Mucosa of descending colon (tissue), 3 donors: Measurements from ENCODE around the gene ZNF618. TPM values are rescaled to one million over a fixed set of nuclear protein-coding genes. Genes with fewer than 3 reads are reported as not detected.

Source experiments
- ATAC-seq: fragments of 200-7000 bp; cut with Tn5 transposase; one replicate; pipeline ENCODE4 v1.9.1; 2020; ENCODE audit warnings: mild to moderate bottlenecking, moderate library complexity
- DNase-seq, 3 donors: peaks; one replicate each; pipeline ENCODE4 v3.0.0-alpha.2; 2020
- H3K36me3 ChIP-seq: fragments of 200-600 bp; one replicate; pipeline ENCODE4 v1.8.0; 2021; ENCODE audit warnings: low read depth, mild to moderate bottlenecking
- H3K4me1 ChIP-seq: fragments of 200-600 bp; one replicate; pipeline ENCODE4 v1.8.0; 2021; ENCODE audit warnings: low read depth, mild to moderate bottlenecking
- H3K4me3 ChIP-seq: fragments of 200-600 bp; one replicate; pipeline ENCODE4 v1.8.0; 2021; ENCODE audit warnings: mild to moderate bottlenecking
- H3K9me3 ChIP-seq: fragments of 200-600 bp; one replicate; pipeline ENCODE4 v1.8.0; 2021; ENCODE audit warnings: mild to moderate bottlenecking
- intact Hi-C, 2 donors: fragments of 100-400 bp; cut with DNase I in 1 of 2; cut with micrococcal nuclease in 1 of 2; formaldehyde crosslinking; loops; one replicate each; pipeline versions ENCODE4 v1.11.0 to v1.11.1; 2022; cut with DNase I, micrococcal nuclease
- total RNA-seq, 3 donors: library from RNA; stranded (reverse); fragmentation: NEBNext Ultra II Directional in 2 of 3; extraction: Animal tissue kit (Norgen Biotek cat#: 25700) in 2 of 3; gene quantifications; one replicate each; pipeline versions ENCODE4 v1.2.1 to v1.2.4, GENCODE V29; 2021 to 2023
- TF ChIP-seq, protein P1 (sequence below): fragments of 200-600 bp; IDR thresholded peaks from one replicate; pipeline ENCODE4 v1.8.0; 2022; ENCODE audit warnings: antibody characterized with exemption, mild to moderate bottlenecking
- donor health status: DM: no; HTN: no; CAD: no; lungs with moderate emphysema.
- donor health status: DM: no; HTN: no; CAD: no.
- donor health status: DM: no; HTN: yes; CAD: no.

Gene ZNF618
- total RNA-seq, 3 donors from 2014 or later: 2.7 to 6.2 (median 3.7) TPM

DNA sequence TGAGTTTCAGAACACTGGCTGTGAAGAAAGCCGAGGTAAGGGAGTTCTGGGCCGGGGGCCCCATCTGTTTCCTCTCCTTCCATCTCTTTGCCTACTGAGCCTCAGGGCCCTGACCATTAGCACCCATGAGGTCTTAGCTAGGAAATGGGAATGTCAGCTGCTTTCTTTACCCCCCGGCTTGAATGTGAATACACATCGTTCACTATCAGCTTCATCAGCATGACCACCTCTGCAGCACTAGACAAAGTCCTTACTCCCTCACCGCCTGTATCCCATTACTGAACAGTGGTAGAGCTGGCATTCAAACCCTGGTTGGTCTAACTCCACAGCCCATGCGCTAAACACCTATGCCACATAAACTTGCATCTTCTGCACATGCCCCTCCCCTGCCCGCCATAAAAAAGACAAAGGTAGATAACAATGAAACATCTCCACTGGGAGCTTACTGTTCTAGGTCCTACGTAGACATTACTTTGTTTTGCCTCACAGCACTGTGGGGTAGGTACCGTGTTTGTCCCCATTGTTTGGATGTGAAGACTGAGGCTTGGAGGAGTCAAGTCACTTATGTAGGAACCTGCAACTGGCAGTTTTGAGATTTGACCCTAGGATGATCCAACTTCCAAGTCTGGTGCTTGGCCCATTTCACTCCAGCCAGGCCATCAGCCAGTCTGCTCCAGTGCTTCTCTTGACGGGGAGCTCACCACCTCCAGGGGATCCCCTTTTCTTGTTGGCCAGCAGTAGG lies 108.7 kb downstream of the ZNF618 start:
- ATAC-seq (no peak), DNase-seq (no peak)
- no peaks in the 10 kb centered on the region for H3K4me1 ChIP-seq
- intact Hi-C loops: no loop called here
- TF ChIP-seq, protein P1, sequence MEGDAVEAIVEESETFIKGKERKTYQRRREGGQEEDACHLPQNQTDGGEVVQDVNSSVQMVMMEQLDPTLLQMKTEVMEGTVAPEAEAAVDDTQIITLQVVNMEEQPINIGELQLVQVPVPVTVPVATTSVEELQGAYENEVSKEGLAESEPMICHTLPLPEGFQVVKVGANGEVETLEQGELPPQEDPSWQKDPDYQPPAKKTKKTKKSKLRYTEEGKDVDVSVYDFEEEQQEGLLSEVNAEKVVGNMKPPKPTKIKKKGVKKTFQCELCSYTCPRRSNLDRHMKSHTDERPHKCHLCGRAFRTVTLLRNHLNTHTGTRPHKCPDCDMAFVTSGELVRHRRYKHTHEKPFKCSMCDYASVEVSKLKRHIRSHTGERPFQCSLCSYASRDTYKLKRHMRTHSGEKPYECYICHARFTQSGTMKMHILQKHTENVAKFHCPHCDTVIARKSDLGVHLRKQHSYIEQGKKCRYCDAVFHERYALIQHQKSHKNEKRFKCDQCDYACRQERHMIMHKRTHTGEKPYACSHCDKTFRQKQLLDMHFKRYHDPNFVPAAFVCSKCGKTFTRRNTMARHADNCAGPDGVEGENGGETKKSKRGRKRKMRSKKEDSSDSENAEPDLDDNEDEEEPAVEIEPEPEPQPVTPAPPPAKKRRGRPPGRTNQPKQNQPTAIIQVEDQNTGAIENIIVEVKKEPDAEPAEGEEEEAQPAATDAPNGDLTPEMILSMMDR: no peak
- no peaks in the 10 kb centered on the region for H3K9me3 ChIP-seq
- no peak overlapping the region for H3K4me3 ChIP-seq
- H3K36me3 ChIP-seq: no peaks in the 10 kb centered on the region

DNA sequence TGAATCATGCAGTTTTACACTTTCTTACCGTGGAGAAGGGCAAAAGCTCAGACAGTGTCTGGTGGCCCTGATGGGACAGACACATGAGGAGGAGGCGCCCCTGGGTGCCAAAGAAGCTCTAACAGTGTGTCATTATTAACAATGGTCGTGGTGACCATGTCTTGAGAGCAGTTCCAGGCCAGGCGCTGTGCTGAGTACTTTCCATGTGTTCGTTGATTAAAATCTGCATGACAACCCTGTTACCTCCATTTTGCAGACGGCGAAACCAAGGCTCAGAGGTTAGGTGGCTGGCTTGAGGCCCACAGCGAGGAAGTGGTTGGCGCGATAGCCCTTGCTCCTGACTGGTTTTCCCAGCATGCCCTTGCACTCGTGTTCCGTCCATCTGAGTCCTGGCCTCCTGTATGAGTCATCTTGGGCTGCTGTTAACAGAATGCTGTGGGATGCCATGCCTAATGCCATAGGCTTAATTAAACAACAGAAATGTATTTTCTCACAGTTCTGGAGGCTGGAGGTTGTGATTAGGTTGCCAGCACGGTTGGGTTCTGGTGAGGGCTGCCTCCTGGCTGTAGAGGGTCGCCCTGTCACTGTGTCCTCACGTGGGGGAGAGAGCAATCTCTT lies 110.0 kb downstream of the ZNF618 start:
- no peaks in the 10 kb centered on the region for H3K9me3 ChIP-seq
- TF ChIP-seq, protein P1: no peak
- H3K4me3 ChIP-seq: no peak overlapping the region
- intact Hi-C loops: no loop called here
- DNase-seq (no peak), ATAC-seq (no peak)
- H3K36me3 ChIP-seq: no peaks in the 10 kb centered on the region
- H3K4me1 ChIP-seq: no peaks in the 10 kb centered on the region

DNA sequence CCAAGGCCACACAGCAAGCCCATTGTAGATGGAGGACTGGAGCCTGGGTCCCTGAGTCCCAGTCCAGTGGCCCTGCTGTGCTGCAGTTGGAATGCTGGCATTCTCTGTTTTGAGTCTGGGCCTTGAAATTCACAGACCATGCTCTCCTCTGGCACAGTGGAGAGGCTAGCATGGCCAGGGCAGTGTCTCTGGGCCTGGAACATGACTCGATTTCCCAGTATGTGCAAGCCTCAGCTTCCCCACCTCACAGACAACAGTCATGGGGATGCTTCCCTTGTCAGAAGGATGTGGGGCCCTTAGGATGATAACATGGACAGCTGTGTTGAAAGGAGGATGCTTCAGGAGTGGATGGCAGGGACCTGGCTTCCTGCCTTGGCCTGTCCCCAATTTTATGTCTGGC lies 110.8 kb downstream of the ZNF618 start:
- DNase-seq (no peak), ATAC-seq (no peak)
- intact Hi-C loops: no loop called here
- TF ChIP-seq, protein P1: no peak
- no peaks in the 10 kb centered on the region for H3K36me3 ChIP-seq
- H3K4me3 ChIP-seq: no peak overlapping the region
- H3K4me1 ChIP-seq: no peaks in the 10 kb centered on the region
- no peaks in the 10 kb centered on the region for H3K9me3 ChIP-seq

DNA sequence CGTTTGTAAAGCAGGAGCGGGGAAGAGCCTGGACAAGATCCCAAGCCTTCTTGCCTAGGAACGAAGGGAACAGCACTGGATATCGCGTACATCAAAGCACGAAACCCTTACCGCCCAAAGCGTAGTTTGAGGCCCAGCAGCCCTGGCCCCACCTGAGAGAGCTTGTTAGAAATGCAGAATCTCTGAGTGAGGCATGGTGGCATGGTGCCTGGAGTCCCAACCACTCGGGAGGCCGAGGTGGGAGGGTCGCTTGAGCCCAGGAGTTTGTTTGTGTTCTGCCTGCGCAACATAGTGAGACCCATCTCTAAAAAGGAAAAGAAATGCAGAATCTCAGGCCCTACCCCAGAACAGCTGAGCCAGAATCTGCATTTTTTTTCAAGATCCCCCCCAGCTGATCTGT lies 111.4 kb downstream of the ZNF618 start:
- Histone ChIP-seq H3K4me3 (no peak overlapping the region), H3K36me3 (no peaks in the 10 kb centered on the region), H3K4me1 (no peaks in the 10 kb centered on the region), H3K9me3 (no peaks in the 10 kb centered on the region)
- intact Hi-C loops: no loop called here
- TF ChIP-seq, protein P1: no peak
- DNase-seq (no peak), ATAC-seq (no peak)

DNA sequence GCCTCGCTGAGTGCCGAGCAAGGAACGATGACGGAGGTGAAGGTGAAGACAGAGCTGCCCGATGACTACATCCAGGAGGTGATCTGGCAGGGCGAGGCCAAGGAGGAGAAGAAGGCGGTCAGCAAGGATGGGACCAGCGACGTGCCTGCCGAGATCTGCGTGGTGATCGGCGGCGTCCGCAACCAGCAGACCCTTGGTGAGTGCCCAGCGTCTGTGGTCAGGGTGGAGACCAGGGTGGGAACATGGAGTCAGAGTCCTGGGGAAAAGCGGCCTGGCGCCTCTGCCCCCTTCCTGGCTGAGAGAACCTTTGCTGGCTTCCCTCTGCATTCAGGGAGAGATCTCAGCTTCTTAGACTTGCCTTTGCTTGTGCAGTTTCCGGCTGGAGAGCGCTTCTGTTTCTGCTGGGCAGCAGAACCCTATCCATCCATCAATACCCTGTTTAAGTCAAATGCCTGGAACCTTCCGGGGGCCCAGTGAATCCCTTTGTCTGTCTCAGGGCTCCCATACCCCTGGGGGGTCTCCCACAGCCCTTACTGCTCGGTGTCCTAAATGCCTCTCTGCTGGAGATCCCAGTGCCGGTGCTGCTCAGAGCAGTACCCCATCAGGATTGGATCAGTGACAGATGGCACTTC lies 112.4 kb downstream of the ZNF618 start:
- intact Hi-C loops: no loop called here
- ATAC-seq (no peak), DNase-seq (no peak)
- TF ChIP-seq, protein P1: no peak
- Histone ChIP-seq H3K9me3 (no peaks in the 10 kb centered on the region), H3K4me1 (no peaks in the 10 kb centered on the region), H3K36me3 (no peaks in the 10 kb centered on the region), H3K4me3 (no peak overlapping the region)
